SIG-M5 treated with dmso at 0.1 percent for 504 hours (cell line): ENCODE results near the gene DHPS.
"Not testable (repeated sequence)": the region's sequence is repeated elsewhere in the genome, so short reads cannot be mapped to it uniquely, and the experiment has no call there.

ENCODE experiments used
- DNase-seq: peaks from one replicate; lab custom pipeline; 2025; ENCODE audit not compliant: unreplicated experiment; lab: John Stamatoyannopoulos, UW

DHPS gene

GRCh38 chr19:12647490-12648071, 34.1 kb downstream of the DHPS start:
- no peak for DNase-seq

DNA sequence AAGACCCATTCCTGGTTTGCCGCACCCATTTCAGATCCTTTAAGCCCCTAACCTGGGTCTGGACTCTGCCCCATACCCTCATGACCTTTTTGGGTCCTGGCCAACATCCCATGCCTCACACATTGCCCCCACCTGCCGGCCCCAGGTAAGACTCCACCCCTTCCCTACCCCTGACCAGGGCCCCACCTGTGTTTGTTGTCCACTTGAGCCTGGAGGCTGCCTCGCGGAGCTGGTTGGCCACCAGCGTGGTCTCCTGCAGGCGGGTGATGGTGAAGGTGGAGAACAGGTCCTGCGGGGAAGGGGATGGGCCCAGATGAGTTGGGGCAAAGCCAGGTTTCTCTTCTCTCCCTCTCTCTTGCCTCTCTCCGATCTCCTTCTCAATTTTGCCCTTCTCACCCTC, 34.6 kb downstream of the DHPS start:
- no peak for DNase-seq

DNA sequence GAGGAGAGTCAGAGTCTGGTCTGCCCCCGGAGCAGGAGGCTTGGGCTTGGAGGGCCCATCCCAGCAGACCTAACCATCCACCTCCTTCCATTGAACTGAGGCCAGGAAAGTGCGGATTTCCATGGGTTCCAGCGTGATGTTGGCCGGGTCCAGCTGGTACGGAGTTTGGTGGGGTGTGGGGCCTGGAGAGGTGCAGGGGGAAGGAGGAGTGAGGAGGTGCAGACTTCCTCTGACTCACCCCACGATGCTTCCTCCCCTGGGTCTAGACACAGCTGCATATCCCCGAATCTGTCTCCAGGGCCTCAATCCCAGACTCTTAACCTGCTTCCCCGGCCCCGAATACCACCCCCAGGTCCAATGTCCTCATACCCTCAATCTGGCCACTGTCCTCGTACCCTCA, 35.1 kb downstream of the DHPS start:
- DNase-seq = no peak

DNA sequence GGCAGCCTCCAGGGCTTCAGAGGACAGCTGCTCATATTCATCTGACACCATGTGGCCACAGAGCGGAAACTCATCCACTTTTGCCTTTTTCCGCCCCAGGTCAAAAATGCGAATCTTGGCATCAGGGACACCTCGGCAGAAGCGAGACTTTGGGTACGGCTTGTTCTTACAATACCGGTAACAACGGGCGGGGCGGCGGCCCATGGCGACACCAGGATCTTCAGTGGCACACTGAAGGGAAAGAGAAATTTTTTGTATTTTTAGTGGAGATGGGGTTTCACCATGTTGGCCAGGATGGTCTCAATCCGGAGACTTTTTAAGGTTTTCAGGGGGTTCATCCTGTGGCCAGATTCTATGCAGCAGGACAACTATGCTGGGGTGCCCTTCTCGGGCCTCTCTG, 38.0 kb downstream of the DHPS start:
- not testable (repeated sequence) for DNase-seq

GRCh38 chr19:12642506-12642905, 39.2 kb downstream of the DHPS start:
- no peak for DNase-seq

- no peak for DNase-seq
Measured at GRCh38 chr19:12641456-12641855, 40.2 kb downstream of the DHPS start.

DNA sequence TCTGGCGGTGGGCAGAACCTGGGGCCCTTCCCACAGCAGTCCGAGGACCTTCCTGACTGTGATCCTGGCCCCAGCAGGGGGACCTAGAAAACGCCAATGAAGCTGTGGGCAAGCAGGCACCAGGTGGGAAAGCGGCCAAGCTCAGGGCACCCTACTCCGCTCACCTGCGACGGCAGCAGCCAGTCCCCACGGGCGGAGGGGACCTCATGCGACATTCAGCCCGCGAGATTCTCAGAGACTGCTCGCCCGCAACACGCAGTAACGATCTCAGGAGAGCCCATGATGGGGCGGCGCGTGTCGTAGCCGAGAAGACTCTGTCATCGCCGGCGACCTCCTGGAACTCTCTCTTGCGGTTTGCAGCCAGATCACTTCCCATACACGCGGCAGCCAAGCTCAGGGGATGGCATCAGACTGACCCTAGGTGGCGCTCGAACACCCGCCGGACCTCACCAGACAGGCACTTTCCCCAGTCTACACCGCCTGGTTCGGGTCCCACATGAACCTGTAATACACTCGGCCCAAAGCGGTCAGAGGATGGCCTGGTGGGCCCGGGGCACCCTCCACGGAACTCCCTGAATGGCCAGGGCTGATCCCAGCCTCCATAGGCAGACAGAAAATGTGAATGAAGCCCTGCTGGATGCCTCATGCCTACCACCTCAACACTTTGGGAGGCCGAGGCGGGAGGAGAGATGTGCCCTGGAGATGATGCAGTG, 41.6 kb downstream of the DHPS start:
- no peak for DNase-seq

DNA sequence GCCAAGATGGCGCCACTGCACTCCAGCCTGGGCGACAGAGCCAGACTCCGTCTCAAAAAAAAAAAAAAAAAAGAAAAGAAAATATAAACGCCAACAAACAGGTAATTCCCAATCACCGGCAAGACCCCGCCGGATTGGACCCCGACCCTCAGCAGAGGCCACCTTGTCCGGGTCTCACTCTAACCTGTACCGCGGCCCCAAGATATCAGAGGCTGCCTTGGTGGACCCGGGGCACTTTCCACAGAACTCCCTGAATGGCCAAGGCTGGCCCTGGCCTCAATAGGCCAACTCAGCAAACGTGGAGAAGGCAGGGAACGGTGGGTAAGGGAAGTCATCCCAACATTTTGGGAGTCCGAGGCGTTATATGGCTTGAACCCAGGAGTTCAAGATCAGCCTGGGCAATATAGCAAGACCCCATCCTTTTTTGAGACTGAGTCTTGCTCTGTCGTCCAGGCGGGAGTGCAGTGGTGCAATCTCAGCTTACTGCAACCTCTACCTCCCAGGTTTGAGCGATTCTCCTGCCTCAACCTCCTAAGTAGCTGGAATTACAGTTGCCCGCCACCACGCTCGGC, 43.0 kb downstream of the DHPS start:
- DNase-seq = no peak

DNA sequence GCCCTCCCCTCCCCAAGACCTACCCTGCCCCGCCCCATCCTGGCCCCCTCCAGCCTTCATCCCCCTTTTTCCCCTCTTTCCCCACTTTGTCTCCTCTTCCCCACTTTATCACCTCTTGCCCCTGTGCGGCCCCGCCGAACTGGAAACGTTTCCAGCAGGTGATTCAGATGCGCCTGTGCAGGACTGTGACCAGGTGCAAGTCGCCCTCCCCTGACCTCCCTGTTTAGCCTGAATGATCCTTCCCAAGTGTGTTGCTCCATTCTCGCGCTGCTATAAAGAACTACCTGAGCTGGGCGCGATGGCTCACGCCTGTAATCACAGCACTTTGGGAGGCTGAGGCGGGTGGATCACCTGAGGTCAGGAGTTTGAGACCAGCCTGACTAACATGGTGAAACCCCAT, 45.0 kb downstream of the DHPS start:
- DNase-seq = no peak

DNA sequence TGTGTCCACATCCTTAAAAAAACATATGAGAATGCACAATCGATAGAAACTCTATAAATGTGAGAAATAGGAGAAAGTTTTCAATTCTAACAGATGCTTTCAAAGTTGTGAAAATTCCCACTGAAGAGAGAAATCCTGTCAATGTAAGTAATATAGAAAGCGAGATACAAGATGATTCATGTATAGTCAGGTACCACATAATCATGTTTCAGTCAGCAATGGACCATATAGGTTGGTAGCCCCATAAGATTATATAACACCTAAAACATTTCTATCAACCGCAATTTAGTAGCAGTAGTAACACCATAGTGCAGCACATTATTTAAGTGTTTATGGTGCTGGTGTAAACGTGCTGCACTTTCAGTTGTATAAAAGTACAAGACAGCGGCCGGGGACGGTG, 52.5 kb downstream of the DHPS start:
- no peak for DNase-seq

- no peak for DNase-seq
Measured at GRCh38 chr19:12628040-12629022, 53.3 kb downstream of the DHPS start.

GRCh38 chr19:12626958-12627357, 54.7 kb downstream of the DHPS start:
- DNase-seq = no peak
